HG03439 (cell line): Measurements from ENCODE around the gene SYNE1.

Experiments
- ATAC-seq: cut with Tn5 transposase; IDR thresholded peaks from one replicate; pipeline ENCODE4 v1.9.1; 2021; ENCODE audit warnings: mild to moderate bottlenecking, moderate library complexity; ENCODE audit not compliant: unreplicated experiment

Gene SYNE1

GRCh38 chr6:152118678-152119077 is 518.5 kb downstream of the SYNE1 start:
- no peak for ATAC-seq

- ATAC-seq = no peak
Observed at GRCh38 chr6:152118224-152118623, 518.9 kb downstream of the SYNE1 start.

- ATAC-seq = peak; percentile 88
Observed at GRCh38 chr6:152117156-152118133, 519.7 kb downstream of the SYNE1 start.

- ATAC-seq = no peak
Observed at GRCh38 chr6:152112491-152113261, 524.5 kb downstream of the SYNE1 start.

- ATAC-seq = no peak
Observed at GRCh38 chr6:152110886-152111820, 526.0 kb downstream of the SYNE1 start.

GRCh38 chr6:152107973-152108372 is 529.2 kb downstream of the SYNE1 start:
- no peak for ATAC-seq

- ATAC-seq = no peak
Observed at GRCh38 chr6:152100183-152100618, 537.0 kb downstream of the SYNE1 start.

GRCh38 chr6:152099446-152100182 is 537.5 kb downstream of the SYNE1 start:
- no peak for ATAC-seq

GRCh38 chr6:152098683-152099082 is 538.5 kb downstream of the SYNE1 start:
- ATAC-seq = no peak

- ATAC-seq = no peak
Observed at GRCh38 chr6:152096863-152097496, 540.2 kb downstream of the SYNE1 start.

GRCh38 chr6:152094992-152095592 is 542.1 kb downstream of the SYNE1 start:
- ATAC-seq = no peak

GRCh38 chr6:152094276-152094675 is 542.9 kb downstream of the SYNE1 start:
- no peak for ATAC-seq

- ATAC-seq = no peak
Observed at GRCh38 chr6:152093711-152094110, 543.5 kb downstream of the SYNE1 start.

GRCh38 chr6:152091851-152092341 is 545.3 kb downstream of the SYNE1 start:
- no peak for ATAC-seq

- no peak for ATAC-seq
Observed at GRCh38 chr6:152091201-152091600, 546.0 kb downstream of the SYNE1 start.

GRCh38 chr6:152089992-152090391 is 547.2 kb downstream of the SYNE1 start:
- ATAC-seq = no peak

GRCh38 chr6:152087701-152088100 is 549.5 kb downstream of the SYNE1 start:
- no peak for ATAC-seq

- no peak for ATAC-seq
Observed at GRCh38 chr6:152087096-152087495, 550.1 kb downstream of the SYNE1 start.
